ENCODE data around the gene LGMN.
"Not testable (repeated sequence)": the region's sequence is repeated elsewhere in the genome, so short reads cannot be mapped to it uniquely, and the experiment has no call there.

The LGMN gene

DNA sequence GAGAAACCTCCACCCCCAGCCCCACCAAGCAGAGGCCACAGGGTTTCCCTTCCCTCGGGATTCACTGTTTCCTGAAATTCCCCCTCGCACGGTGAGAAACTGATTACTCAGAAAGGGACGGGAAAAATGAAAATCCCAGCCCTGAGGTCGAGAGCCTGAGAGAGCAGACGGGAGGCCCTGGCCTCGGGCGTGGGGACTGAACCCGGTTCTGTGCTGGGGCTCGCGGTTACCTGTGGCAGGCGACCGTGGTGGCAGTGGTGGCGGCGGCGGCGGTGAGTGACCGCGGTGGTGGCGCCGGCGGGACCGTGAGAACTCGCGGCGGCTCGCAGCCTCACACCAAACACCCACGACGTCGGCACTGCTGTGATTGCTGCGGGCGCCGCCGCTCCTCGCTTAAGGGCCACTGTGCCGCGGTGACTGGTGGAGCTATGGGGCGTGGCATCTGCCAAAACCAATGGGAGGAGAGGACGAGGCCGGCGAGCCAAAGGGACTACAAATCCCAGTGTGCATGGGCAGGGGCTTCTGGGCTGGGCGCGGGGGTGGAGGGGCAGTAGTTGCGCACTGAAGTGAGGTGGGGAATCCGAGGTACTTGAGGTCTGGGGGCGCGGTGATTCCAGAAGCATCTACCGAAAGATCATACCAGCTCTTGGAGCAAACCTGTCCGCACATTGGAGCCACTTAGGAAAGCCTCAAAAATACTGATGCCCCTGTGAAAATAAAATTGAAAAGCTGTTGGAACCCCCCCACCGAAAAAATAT is at the start of gene LGMN:
Gene LGMN (minus strand): TSS at position 369 of the 758 bp plus-strand sequence. CDS start 15,841 bp downstream, outside the sequence.
- peak; percentile 90 for DNase-seq (ENCODE audit: low spot score)

DNA sequence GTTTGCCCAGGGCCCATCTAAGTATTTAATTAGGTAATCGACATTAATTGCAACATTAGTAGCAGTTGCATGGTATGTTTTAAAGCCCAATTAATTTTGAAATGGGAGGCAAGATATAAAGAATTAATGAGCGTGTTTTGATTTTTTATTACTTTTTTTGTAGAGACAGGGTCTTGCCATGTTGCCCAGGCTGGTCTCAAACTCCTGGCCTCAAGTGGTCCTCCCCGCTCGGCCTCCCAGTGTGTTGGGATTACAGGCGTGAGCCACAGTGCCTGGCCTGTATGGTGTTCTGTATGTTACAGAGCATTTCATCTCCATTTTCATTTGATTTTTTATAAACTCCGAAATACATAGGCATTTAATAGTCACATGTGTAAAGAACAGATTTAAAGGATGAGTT is 46.5 kb upstream of the LGMN start:
- DNase-seq (ENCODE audit: low spot score): no peak

DNA sequence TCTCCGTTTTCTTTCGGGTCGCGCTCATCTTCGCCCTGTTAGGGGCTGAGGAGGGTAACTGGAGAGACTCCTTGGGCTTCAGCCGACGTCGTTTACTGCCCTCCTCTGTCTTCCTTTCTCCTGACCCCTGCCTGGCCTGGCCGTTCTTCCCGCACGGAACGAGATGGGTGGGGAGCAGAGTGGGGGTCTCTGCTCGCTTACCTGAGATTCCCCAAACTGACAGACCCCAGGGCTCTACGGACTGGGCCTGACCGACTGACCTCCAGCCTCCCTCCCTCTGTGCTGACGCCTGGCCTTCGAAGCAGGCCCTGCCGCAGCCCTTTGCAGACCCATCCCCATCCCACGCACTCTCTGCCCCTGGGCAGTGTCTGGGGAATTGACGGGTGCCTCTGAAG is 46.1 kb upstream of the LGMN start:
- peak; percentile 4 for DNase-seq (ENCODE audit: low spot score)

DNA sequence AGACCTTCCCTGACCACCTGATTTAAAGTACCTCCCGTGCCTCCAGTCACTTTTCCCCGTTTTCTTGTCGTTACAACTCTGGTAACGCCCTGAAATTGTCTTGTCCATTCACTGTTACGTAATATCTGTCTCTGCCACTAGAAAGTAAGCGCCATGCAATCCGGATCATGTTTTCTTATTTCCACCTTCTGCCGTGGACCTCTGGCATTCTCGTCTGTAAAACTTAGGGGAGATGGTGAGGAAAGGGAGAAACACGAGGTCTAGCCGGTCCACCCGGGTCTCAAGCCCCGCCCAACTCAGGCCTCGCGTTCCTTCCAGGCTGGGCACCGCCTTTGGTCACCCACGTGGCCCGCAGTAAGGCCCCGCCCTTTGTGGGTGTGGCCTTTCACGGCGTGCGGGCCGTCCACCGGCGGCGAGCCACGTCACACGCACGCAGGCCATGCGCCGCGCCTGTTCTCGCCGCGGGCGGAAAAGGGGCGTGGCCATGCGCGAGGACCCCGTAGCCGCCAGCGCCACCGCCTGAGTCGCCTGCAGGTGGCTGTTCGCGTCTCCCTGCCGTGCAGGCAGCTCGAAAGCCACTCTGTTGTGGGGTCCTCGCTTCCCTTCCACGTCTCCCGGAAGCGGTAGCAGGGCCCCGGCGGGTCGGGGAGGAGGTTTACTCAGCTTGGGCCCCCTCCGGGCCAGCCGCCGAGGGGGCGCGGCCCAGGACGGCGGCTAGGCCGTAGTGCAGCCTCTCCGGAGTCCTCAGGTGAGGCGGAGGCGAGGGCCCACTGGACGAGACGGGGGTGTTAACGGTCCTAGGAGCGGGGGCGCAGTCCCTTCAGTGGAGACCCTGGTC is 45.5 kb upstream of the LGMN start, which contains the start of gene GOLGA5:
Gene GOLGA5 (plus strand): TSS at position 597 of the 838 bp plus-strand sequence. CDS start 3,133 bp downstream, outside the sequence.
- DNase-seq (ENCODE audit: low spot score): peak; percentile 94

DNA sequence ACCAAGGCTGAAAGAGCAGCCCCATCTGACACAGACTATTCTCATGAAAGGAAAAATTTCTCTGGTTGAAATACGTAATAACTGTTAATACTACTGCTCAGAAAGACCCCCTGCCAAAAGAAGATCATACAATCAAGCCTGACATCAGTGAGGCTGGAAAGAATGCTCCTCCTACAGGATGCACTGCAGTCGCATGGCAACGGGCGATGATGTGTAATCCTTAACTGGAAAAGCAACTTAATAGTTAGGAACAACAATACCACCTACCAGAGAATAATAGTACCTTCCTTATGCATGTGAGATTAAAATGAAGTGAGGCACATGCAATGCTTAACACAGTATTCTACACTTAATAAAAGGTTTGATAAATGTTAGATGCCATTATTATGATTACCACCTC is 44.5 kb upstream of the LGMN start:
- DNase-seq (ENCODE audit: low spot score): no peak

DNA sequence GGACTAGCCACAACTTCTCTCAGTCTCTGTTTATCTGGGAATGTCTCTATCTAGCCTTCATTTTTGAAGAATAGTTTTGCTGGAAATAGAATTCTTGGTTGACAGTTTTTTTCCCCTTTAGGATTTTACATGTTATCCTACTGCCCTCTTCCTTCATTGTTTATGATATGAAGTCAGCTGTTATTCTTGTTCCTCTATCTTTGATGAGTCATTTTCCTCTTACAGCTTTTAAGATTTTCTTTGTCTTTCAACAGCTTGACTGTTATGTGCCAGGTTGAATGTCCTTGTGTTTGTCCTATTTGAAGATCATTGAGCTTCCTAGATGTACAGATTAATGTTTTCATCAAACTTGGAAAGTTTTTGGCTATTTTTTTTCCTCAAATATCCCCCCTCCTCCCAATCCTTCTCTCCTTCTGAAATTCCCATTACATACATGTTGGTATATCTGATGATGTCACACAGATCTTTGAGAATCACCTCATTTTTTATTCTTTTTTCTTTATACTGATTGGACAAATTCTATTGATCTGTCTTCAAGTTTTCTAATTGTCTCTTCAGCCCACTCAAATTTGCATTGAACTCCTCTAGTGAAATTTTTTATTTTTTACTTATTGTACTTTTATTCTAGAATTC is 41.1 kb upstream of the LGMN start:
- DNase-seq (ENCODE audit: low spot score): no peak

DNA sequence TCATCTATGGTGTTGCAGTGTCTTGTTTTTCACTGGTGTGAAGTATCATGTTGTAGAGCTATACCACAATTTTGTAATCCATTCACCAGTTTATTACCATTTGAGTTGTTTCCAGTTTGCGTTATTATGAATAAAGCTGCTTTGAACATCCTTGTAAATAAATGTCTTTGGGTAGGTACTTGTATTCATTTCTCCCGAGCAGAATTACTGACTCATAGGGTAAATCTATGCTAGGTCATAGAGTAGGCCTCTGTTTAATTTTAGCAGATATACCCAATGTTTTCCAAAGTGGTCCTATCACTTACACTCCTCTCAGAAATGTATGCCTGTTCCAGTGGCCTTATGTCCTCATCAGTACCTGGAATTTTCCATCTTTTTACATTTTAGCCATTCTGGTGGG is 39.1 kb upstream of the LGMN start:
- DNase-seq (ENCODE audit: low spot score): no peak

DNA sequence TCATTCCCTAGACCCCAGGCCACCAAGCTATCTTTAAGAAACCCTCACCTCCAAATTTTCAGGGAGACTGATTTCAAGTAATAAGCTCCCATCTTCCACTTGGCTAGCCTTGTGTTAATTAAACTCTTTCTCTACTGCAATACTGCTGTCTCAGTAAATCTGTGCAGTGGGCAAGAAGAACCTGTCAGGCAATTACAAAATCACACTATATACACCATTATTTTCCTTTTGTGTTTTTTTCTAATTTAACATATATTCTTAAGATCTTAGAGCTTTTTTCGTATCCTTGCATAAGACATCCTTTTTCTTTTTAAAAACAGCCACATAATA is 38.0 kb upstream of the LGMN start:
- DNase-seq (ENCODE audit: low spot score): no peak

DNA sequence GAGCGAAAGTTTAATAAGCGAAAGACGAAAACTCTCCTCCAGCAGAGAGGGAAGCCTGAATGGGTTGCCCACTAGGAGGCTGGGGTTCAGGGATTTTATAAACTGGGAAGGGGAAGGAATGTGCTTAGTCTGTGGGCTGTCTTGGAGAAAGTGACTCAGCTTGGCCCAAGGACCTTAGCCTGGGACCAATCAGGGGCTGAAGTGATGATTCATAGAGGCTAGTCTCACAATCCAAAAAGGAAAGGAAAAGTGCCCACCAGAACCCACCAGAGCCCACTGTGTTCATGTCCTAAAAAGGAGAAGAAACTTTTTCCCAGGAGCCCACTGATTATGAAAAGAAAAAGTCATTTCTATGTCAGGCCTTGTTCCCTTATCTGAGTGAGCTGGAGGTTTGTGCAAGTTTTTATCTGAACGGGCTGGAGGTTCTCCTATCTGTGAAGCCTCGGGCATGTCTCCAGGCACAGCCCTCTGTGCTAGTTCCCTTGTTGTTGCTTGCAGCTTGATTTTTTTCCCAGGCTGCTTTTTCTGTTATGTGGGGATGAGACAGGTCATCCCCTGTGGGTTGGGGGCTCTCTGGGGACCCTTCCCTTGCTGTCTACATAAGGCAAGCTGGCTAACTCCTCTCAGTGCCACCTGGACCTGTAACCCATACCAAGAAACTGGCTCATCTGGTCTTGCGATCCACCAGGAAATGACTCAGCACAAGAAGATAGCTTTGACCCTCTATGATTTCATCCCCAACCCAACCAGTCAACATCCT is 37.4 kb upstream of the LGMN start:
- DNase-seq (ENCODE audit: low spot score): no peak

DNA sequence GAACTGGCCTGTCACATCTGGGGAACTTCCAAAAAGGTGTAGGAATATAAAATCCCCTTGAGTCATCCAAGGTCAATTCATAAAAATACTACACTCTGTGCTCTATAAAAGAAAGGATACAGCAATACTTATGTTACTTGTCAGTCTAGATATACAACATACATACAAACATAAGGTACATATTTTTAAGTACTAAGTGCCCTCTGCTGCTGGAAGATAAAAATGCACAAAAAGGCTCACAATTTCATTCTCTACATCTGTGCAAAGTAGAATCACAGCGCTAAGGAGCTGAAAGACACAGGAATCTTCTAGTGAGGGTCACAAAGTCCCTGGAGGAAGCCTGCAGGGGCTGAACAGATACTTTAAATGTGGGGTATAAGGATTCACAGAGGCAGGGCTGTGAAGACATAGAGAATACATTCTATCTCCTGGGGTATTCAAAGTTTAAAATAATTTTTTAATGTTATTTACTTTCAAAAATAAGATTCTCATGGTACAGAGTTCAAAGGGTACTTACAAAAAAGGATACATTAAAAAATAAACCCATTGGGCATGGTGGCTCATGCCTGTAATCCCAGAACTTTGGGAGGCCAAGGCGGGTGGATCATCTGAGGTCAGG is 35.5 kb upstream of the LGMN start:
- DNase-seq (ENCODE audit: low spot score): peak; percentile 46

DNA sequence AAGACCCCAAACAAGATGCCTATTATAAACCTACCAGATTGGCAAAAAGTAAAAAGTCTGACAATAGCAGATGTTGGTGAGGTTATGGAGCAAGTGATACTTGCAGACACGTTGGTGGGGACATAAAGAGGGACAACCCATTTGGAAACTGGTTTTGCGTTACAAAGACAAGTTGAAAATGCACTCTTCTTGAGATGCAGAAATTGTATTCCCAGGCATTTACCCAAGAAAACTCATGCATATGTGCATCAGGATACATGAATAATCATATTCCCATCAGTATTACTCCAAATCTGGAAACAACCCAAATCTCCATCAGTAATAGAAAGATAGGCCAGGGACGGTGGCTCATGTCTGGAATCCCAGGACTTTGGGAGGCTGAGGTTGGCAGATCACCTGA is 32.9 kb upstream of the LGMN start:
- no peak for DNase-seq (ENCODE audit: low spot score)

DNA sequence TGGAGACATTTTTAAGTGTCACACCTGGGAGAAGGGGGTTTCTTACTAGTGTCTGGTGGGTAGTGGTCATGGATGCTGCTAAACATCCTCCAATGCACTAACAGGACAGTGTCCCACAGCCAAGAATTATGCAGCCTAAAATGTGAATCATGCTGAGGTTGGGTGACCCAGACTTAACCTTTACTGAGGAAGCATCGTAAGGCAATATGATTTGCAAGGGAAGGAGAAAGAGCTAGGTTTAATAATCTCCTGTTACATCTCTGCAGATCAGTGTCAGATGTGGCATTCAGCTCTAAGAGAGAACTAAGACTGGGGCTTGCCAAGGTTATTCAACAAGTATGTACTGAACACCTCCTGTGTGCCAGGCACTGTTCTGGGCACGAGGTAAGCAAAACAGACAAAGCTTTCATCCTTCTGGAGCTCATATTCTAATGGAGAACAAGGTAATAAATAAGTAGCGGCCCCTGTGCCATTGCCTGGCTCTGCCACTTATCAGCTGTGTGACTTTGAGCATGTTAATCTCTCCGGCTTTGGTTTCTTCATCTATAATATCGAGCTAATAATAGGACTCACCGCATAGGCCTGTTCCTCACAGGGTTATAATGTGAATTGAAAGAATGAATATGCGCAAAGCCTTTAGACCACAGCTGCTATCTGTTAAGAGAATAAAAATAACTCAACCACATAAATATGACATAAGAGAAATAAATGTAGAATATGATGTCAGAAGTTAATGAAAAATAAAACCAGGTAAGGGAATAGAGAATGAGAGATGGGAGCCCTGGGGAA is 32.2 kb upstream of the LGMN start:
- no peak for DNase-seq (ENCODE audit: low spot score)

DNA sequence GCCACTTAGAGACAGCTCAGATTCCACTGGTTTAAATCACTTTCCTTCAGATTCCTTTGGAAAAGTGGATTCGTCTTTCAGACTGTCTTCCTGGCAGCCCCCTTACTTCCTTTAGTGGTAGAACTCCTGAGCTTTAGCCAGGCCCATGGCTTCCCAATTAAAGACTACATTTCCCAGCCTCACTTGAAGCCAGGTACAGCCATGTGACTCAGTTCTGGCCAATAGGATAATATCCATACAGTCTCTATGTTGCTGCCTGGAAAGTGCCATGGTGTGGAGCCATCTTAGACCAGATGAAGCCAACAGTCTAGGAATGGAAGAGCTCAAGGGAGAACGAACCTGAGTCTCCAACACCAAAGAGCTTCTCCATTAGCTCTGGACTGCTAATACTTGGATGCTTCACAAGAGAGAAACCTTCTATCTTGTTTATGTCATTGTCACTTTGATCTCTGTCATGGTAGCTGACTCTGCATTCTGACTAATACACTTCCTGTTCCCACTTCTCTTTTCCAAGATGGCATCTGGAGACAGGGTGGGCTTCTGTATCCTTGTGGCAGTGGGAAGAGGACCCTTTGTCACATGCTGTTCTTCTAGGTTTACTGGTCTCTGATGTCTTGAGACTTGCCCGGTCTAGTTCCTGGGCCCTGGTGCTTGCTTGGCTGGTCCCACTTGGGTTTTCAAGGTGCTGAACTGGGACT is 30.6 kb upstream of the LGMN start:
- not testable (repeated sequence) for DNase-seq (ENCODE audit: low spot score)

DNA sequence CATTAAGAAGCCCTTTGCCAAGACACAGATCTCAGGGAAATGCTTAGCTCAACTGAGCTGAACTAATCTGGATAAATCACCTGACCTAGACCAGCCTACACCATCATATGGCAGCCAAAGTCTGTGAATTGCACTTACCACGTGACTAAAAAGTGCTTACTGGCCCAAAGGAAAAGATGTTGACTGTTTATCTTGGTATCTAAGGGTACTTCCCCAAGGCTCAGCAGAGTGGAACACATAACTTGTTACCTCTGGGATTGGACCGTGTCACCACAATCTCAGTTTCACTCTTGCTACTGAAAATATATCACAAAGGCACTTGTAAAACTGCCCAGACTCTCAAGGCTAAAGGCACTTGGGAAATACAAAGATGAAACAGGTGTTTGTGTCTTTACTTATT is 26.9 kb upstream of the LGMN start:
- DNase-seq (ENCODE audit: low spot score): peak; percentile 46

DNA sequence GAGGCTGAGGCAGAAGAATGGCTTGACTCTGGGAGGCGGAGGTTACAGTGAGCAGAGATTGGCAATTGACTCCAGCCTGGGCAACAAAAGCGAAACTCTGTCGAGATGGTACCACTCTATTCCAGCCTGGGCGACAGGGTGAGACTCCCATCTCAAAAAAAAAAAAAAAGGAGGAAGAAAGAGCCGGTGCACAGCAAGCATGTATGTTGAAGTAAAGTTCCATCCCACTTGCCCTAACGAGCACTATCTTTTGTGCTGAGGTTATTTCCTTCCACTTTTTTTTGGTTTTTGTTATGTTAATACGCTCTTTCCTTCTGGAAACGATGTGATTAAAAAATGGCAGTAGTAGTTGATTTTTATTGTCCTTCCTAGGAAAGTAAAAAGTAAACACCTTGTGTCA is 26.1 kb upstream of the LGMN start:
- DNase-seq (ENCODE audit: low spot score): no peak

DNA sequence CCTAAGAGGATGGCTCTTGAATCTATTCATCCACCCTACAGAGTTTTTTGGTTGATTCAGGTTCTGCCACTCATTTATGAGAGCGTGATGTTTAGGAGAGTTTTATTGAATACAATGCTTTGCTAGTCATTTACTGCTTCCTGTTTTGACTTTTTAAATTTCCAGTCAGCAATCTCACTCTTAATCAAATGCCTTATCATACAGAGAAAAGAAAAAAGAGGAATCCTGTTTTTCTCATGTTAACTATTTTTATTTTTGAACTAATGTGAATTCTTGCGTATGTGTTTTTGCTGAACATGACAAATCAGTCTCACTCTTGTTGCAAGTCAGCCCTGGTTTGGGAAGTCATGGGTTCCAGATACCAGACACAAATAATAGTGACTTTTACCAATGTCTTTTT is 22.1 kb upstream of the LGMN start:
- DNase-seq (ENCODE audit: low spot score): no peak

DNA sequence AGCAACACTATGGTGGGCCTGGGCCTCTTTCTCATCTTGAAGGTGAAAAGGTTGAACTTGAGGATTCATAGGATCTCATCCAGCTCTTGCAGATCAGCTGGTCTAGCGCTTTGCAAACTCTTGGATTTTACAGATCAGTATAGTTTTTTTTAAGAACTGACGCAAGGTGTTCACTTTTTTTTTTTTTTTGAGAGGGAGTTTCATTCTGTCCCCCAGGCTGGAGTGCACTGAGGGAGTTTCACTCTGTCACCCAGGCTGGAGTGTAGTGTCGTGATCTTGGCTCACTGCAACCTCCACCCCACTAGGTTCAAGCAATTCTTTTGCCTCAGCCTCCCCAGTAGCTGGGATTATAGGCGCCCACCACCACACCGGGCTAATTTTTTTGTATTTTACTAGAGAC is 20.4 kb upstream of the LGMN start:
- no peak for DNase-seq (ENCODE audit: low spot score)

DNA sequence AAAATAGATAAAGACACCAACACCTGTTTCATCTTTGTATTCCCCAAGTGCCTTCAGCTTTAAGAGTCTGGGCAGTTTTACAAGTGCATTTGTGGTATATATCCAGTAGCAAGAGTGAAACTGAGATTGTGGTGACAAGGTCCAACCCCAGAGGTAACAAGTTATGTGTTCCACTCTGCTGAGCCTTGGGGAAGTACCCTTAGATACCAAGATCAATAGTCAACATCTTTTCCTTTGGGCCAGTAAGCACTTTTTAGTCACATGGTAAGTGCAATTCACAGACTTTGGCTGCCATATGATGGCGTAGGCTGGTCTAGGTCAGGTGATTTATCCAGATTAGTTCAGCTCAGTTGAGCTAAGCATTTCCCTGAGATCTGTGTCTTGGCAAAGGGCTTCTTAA is 19.8 kb upstream of the LGMN start:
- peak; percentile 49 for DNase-seq (ENCODE audit: low spot score)

DNA sequence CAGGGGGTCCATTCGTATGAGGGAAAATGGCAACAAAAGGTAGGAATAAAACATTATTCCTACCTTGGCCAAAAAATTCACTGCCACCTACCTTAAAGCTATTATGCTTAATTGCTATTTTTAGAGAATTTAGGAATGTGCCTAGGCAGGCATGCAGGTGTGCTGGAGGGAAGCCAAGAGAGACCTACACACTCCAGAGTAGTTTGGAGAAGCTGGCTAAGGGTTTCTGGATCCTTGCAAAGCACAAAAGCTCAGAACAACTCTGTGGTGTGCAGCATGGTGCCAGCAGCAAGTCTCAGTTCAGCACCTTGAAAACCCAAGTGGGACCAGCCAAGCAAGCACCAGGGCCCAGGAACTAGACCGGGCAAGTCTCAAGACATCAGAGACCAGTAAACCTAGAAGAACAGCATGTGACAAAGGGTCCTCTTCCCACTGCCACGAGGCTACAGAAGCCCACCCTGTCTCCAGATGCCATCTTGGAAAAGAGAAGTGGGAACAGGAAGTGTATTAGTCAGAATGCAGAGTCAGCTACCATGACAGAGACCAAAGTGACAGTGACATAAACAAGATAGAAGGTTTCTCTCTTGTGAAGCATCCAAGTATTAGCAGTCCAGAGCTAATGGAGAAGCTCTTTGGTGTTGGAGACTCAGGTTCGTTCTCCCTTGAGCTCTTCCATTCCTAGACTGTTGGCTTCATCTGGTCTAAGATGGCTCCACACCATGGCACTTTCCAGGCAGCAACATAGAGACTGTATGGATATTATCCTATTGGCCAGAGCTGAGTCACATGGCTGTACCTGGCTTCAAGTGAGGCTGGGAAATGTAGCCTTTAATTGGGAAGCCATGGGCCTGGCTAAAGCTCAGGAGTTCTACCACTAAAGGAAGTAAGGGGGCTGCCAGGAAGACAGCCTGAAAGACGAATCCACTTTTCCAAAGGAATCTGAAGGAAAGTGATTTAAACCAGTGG is 15.5 kb upstream of the LGMN start:
- DNase-seq (ENCODE audit: low spot score): not testable (repeated sequence)
